Measurements from ENCODE around the gene THEMIS.

- TF ChIP-seq CTCF (IDR thresholded peaks at IDR 0.05) (no peak), POLR2A (IDR thresholded peaks at IDR 0.05) (no peak)
Measured at GRCh38 chr6:127706216-127706615, 194.6 kb downstream of the THEMIS start.
